HepG2 (cell line): ENCODE results near the gene LEPR. TPM values are rescaled to one million over a fixed set of nuclear protein-coding genes. Genes with fewer than 3 reads are reported as not detected.
A peak's percentile ranks its signal among the peaks of the same experiment; 100 is the strongest.

ENCODE experiments used
- ATAC-seq: fragments of 200-7000 bp; cut with Tn5 transposase; 3 replicates; pipeline ENCODE4 v1.9.1; 2020; ENCODE audit warnings: mild to moderate bottlenecking, moderate library complexity
- BruUV-seq: library from RNA; stranded (reverse); fragments of 400-500 nt; replicated peaks from 2 replicates; lab custom pipeline; 2021; lab: Mats Ljungman, UMichigan
- CTCF ChIA-PET: fragments of 300-600 bp; formaldehyde crosslinking; extraction: SDS; loops from one replicate; lab custom pipeline; 2021; ENCODE audit warnings: low total read pairs, inconsistent platforms, low intra/inter-chr PET ratio; lab: Yijun Ruan, JAX
- POLR2A ChIA-PET: fragments of 350-600 bp; sonication (Branson Sonifier 250); formaldehyde crosslinking; loops from one replicate; lab custom pipeline; 2020; ENCODE audit warnings: antibody characterized with exemption, inconsistent platforms; lab: Yijun Ruan, JAX
- DNase-seq: peaks from one replicate; pipeline ENCODE4 v3.0.0-alpha.2; 2015; ENCODE audit warnings: low spot score
- FAIRE-seq: peaks from 3 replicates; lab custom pipeline; 2011; peaks lifted over from hg19 to GRCh38; lab: Jason Lieb, UNC
- H2AFZ ChIP-seq: one replicate; pipeline ENCODE4 v1.6.1; 2011; ENCODE audit warnings: low read length, inconsistent platforms
- H3K27ac ChIP-seq: fragments of 300-600 bp; 3 replicates; pipeline ENCODE4 v1.8.0; 2011; ENCODE audit warnings: mixed run types, mild to moderate bottlenecking, mixed read lengths, low read length, inconsistent platforms; ENCODE audit not compliant: insufficient read depth; ENCODE audit errors: extremely low read length
- H3K27me3 ChIP-seq, 2 experiments: fragments of 200-600 bp in 1 of 2; 2 replicates in 1 of 2; 3 replicates in 1 of 2; pipeline versions ENCODE4 v1.6.0 to v1.8.0; 2011; ENCODE audit warnings: low read length in 2 of 2, mild to moderate bottlenecking in 2 of 2, moderate library complexity in 2 of 2, inconsistent platforms in 1 of 2; ENCODE audit not compliant: insufficient read depth in 2 of 2, control insufficient read depth in 1 of 2
- H3K36me3 ChIP-seq, 2 experiments: fragments of 200-600 bp in 1 of 2; replicated peaks in 1 of 2; 2 replicates in 1 of 2; 3 replicates in 1 of 2; pipeline versions ENCODE4 v1.5.1 to v1.8.0; 2011; ENCODE audit warnings: low read length in 2 of 2, inconsistent platforms in 1 of 2; ENCODE audit not compliant: insufficient read depth in 2 of 2, control insufficient read depth in 1 of 2
- H3K4me1 ChIP-seq: 2 replicates; pipeline ENCODE4 v1.5.1; 2012; ENCODE audit warnings: low read length, inconsistent platforms; ENCODE audit not compliant: insufficient read depth
- H3K4me2 ChIP-seq: 2 replicates; pipeline ENCODE4 v1.6.0; 2011; ENCODE audit warnings: low read depth, low read length, inconsistent platforms
- H3K4me3 ChIP-seq, 3 experiments: fragments of 200-600 bp in 1 of 3; sonication (generic), shearing (Covaris generic) in 1 of 3; replicated peaks in 1 of 3; 2 replicates each; pipeline ENCODE4 v1.5.1; 2011 to 2016; ENCODE audit warnings: low read length in 3 of 3, inconsistent platforms in 2 of 3, low read depth in 2 of 3, mild to moderate bottlenecking in 2 of 3, control low read depth in 1 of 3, mixed read lengths in 1 of 3; ENCODE audit not compliant: insufficient read depth in 1 of 3
- H3K79me2 ChIP-seq: one replicate; pipeline ENCODE4 v1.6.1; 2011; ENCODE audit warnings: low read length, inconsistent platforms; ENCODE audit not compliant: insufficient read depth
- H3K9ac ChIP-seq: 2 replicates; pipeline ENCODE4 v1.6.0; 2011; ENCODE audit warnings: mild to moderate bottlenecking, low read depth, low read length, inconsistent platforms; ENCODE audit not compliant: insufficient read depth
- H3K9me3 ChIP-seq: 2 replicates; pipeline ENCODE4 v1.5.1; 2012; ENCODE audit warnings: mild to moderate bottlenecking, low read length
- H4K20me1 ChIP-seq: 2 replicates; pipeline ENCODE4 v1.6.0; 2011; ENCODE audit warnings: inconsistent platforms, mild to moderate bottlenecking, low read length, moderate library complexity; ENCODE audit not compliant: insufficient read depth
- ARID2 ChIP-seq: sonication (generic); formaldehyde crosslinking; IDR thresholded peaks from 2 replicates; pipeline ENCODE4 v1.8.1; 2022; ENCODE audit warnings: mild to moderate bottlenecking, missing genetic modification reagents, borderline replicate concordance
- MAFK ChIP-seq, 2 experiments: IDR thresholded peaks in 1 of 2; conservative IDR thresholded peaks in 1 of 2; 2 replicates each; pipeline ENCODE4 v1.6.1; 2011; ENCODE audit warnings: improper control_type of control experiment in 2 of 2, low read length in 2 of 2
- NRL ChIP-seq: sonication (generic); formaldehyde crosslinking; IDR thresholded peaks from 2 replicates; pipeline ENCODE4 v1.5.0; 2020; ENCODE audit warnings: missing genetic modification reagents, mild to moderate bottlenecking, moderate library complexity, borderline replicate concordance
- RAD21 ChIP-seq: fragments of 450-650 bp; formaldehyde crosslinking; IDR thresholded peaks from 2 replicates; pipeline ENCODE4 v1.5.0; 2020; ENCODE audit warnings: mild to moderate bottlenecking
- SP2 ChIP-seq: sonication (generic); formaldehyde crosslinking; IDR thresholded peaks from 2 replicates; pipeline ENCODE4 v1.5.1; 2020; ENCODE audit warnings: mild to moderate bottlenecking, missing genetic modification reagents
- SYNCRIP ChIP-seq: fragments of 200-400 bp; formaldehyde crosslinking; IDR thresholded peaks from 2 replicates; pipeline ENCODE4 v1.6.1; 2018; ENCODE audit warnings: mild to moderate bottlenecking, low read depth, low read length; ENCODE audit not compliant: insufficient read depth
- ZFP36 ChIP-seq: fragments of 150-350 bp; IDR thresholded peaks from 2 replicates; pipeline ENCODE4 v1.6.1; 2018; ENCODE audit warnings: borderline replicate concordance, low read length, low read depth; ENCODE audit not compliant: partially characterized antibody
- ZNF296 ChIP-seq: sonication (generic); formaldehyde crosslinking; conservative IDR thresholded peaks from 2 replicates; pipeline ENCODE4 v1.5.0; 2020; ENCODE audit warnings: mild to moderate bottlenecking, missing genetic modification reagents
- ZNF543 ChIP-seq: sonication (generic); formaldehyde crosslinking; IDR thresholded peaks from 2 replicates; pipeline ENCODE4 v1.4.0; 2020; ENCODE audit warnings: mild to moderate bottlenecking, missing genetic modification reagents
- ZNF556 ChIP-seq: sonication (generic); formaldehyde crosslinking; IDR thresholded peaks from 2 replicates; pipeline ENCODE4 v1.4.0; 2020; ENCODE audit warnings: mild to moderate bottlenecking, missing genetic modification reagents, borderline replicate concordance
- ZNF674 ChIP-seq: sonication (generic); formaldehyde crosslinking; IDR thresholded peaks from 2 replicates; pipeline ENCODE4 v1.5.0; 2020; ENCODE audit warnings: low read depth, mild to moderate bottlenecking, missing genetic modification reagents
- ZNF792 ChIP-seq: IDR thresholded peaks from 2 replicates; pipeline ENCODE4 v1.6.1; 2016
- WGBS: methylation state at CpG from one replicate; pipeline ENCODE4 v1.1.6; 2017; ENCODE audit warnings: low lambda C conversion rate; 5-methylcytosine and 5-hydroxymethylcytosine counted together
- in situ Hi-C: cut with HindIII; loops from 2 replicates; pipeline ENCODE4 v1.10.0; 2017; ENCODE audit warnings: low pct_unique_long_range_greater_than_20kb; ENCODE audit not compliant: extremely low pct_ligation_motif_present
- intact Hi-C: fragments of 100-400 bp; cut with micrococcal nuclease; formaldehyde crosslinking; loops from one replicate; pipeline ENCODE4 v1.10.0; 2022; ENCODE audit not compliant: unreplicated experiment
- polyA plus RNA-seq, 8 experiments: library from polyadenylated mRNA; depleted of rRNA in 3 of 8; stranded (reverse) in 7 of 8; unstranded in 1 of 8; fragments of >200 nt; fragmentation: Illumina TruSeq in 4 of 8; extraction: Trizol in 4 of 8; gene quantifications; 2 replicates each; pipeline versions ENCODE4 v1.2.1 to v1.2.3, GENCODE V29; 2011 to 2016; ENCODE audit warnings: low read depth in 4 of 8, missing spikeins in 1 of 8, mixed read lengths in 1 of 8; ENCODE audit not compliant: insufficient read depth in 1 of 8
- total RNA-seq, 5 experiments: library from RNA; depleted of rRNA; stranded (reverse); fragments of >200 nt; fragmentation: Illumina TruSeq; extraction: Trizol; gene quantifications; 2 replicates each; pipeline ENCODE4 v1.2.3, GENCODE V29; 2016; ENCODE audit warnings: low read depth in 1 of 5
- TF ChIP-seq, protein P1 (sequence below): sonication (generic); formaldehyde crosslinking; IDR thresholded peaks from 2 replicates; pipeline ENCODE4 v1.5.0; 2020; ENCODE audit warnings: mild to moderate bottlenecking, missing genetic modification reagents
- TF ChIP-seq, protein P2 (sequence below): sonication (generic); formaldehyde crosslinking; IDR thresholded peaks from 2 replicates; pipeline ENCODE4 v1.9.0; 2022; ENCODE audit warnings: missing genetic modification reagents, mild to moderate bottlenecking, borderline replicate concordance

Gene LEPR
- total and polyA plus RNA-seq, 2 of the 13 experiments (the other 11 are each of a cell fraction or from before 2014, with no cell fraction given) = 0.60 to 1.7 TPM

DNA sequence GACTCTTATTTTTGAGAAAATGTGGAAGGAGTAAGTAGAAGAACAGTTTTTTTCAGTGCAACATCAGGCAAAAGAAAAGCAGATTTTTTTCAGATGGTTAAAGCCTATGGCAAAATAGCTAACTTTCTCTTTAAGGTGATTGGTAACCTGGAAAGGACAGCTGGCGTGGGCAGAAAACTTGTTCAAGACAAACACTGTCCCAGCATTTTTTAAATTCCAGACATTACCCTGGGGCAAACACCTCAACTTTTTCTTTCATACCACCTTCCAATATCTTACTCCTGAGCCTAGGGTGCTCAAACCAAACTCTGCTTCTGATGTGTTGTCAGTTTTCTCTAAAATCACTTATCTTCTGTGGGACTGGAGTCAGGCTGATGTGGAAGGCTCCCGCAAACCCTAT lies 2.7 kb upstream of the LEPR start:
- intact Hi-C loops = loop anchor here (5.0 kb wide), 1 partner anchor 150 kb away; no protein-coding TSS in a partner anchor
- ATAC-seq (no peak), FAIRE-seq (no peak), DNase-seq (no peak)
- H2AFZ ChIP-seq = no peak overlapping the region
- no TSS peak for BruUV-seq
- peaks cover 18% of the 10 kb centered on the region for H3K79me2 ChIP-seq
- in situ Hi-C loops = loop anchor here (10.0 kb wide), 1 partner anchor 163 kb away; no protein-coding TSS in a partner anchor
- peaks cover 37% of the 10 kb centered on the region for H3K4me1 ChIP-seq
- no peak overlapping the region for H3K27ac ChIP-seq
- 48% methylated on average over 2 of the region's 2 CpGs for WGBS
- H3K9ac ChIP-seq = no peak overlapping the region
- no peak overlapping the region for H3K4me3 ChIP-seq
- H3K4me2 ChIP-seq = peak overlapping the region; percentile 34; the same call in 1 of the 2 replicates
- no peaks in the 10 kb centered on the region; a peak in 1 of 5 replicates for H3K27me3 ChIP-seq
- no peaks in the 10 kb centered on the region for H3K9me3 ChIP-seq
- ChIA-PET POLR2A (interaction anchor here (0.6 to 1.2 kb wide), 2 partner anchors 10 to 151 kb away, joined by 3 to 5 read pairs; no protein-coding TSS in a partner anchor), CTCF (no interaction called here)
- TF ChIP-seq MAFK (conservative IDR thresholded peaks at IDR 0.05 in 1 of 2, IDR thresholded peaks at IDR 0.05 in 1 of 2; ENCODE audit: low read length in 2 of 2) = 0 out of 4 replicates have a peak, but pooled peaks of 1 of the 2 experiments have one; percentile 0
- no peak for TF ChIP-seq NRL
- TF ChIP-seq, protein P1, sequence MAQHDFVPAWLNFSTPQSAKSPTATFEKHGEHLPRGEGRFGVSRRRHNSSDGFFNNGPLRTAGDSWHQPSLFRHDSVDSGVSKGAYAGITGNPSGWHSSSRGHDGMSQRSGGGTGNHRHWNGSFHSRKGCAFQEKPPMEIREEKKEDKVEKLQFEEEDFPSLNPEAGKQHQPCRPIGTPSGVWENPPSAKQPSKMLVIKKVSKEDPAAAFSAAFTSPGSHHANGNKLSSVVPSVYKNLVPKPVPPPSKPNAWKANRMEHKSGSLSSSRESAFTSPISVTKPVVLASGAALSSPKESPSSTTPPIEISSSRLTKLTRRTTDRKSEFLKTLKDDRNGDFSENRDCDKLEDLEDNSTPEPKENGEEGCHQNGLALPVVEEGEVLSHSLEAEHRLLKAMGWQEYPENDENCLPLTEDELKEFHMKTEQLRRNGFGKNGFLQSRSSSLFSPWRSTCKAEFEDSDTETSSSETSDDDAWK (CRISPR knock-in tag) = no peak
- no peaks in the 10 kb centered on the region for H4K20me1 ChIP-seq
- no peaks in the 10 kb centered on the region for H3K36me3 ChIP-seq

DNA sequence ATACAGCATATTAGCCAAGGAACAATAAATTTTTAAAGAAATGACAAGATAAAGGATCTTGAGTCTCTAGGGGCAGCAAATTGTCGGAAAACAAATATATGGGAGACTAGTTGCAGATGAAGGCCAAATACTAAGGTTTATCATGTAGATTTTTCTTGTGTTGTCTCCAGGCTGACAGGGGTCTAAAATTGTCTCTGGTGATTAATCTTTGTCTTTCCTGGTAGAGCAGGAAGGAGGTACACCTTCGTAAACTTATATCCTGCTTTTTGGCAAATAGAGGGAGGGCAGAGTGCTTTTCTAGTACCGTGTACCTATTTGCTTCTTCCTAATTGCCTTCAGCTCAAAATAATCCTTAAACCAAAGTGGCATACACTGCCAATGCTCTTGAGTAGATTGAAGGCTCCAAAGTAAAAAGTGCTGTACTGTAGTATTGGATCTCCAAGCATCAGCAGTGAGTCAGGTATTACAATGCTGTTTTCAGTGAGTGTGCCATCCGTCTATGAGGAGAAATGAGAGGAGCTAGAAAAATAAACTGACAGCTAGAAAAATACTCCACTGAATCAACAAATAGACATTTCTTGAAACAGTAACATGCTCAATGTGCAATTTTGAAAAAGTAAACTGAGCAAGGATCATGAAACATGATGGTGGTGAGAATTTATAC lies 1.8 kb upstream of the LEPR start:
- peak overlapping the region; percentile 87 for H3K27ac ChIP-seq
- no peak for FAIRE-seq
- intact Hi-C loops (loop anchor here (5.0 kb wide), 1 partner anchor 151 kb away; no protein-coding TSS in a partner anchor), in situ Hi-C loops (loop anchor here (10.0 kb wide), 1 partner anchor 164 kb away; no protein-coding TSS in a partner anchor)
- peaks cover 46% of the 10 kb centered on the region for H3K4me1 ChIP-seq
- peaks cover 26% of the 10 kb centered on the region for H3K79me2 ChIP-seq
- WGBS = 64% methylated on average over 4 of the region's 4 CpGs
- no peaks in the 10 kb centered on the region for H3K36me3 ChIP-seq
- no peaks in the 10 kb centered on the region for H4K20me1 ChIP-seq
- CTCF ChIA-PET = no interaction called here
- POLR2A ChIA-PET = interaction anchor here (1.0 to 2.9 kb wide), 5 partner anchors 11 to 153 kb away, joined by 3 to 26 read pairs (median 3); no protein-coding TSS in a partner anchor
- no peaks in the 10 kb centered on the region; a peak in 1 of 5 replicates for H3K27me3 ChIP-seq
- H3K9me3 ChIP-seq = no peaks in the 10 kb centered on the region
- DNase-seq = no peak
- no TSS peak for BruUV-seq
- H3K9ac ChIP-seq = peak overlapping the region; percentile 72; the same call in 1 of the 2 replicates
- peak overlapping the region; percentile 68 for H2AFZ ChIP-seq
- ATAC-seq = no peak
- peak overlapping the region; percentile 13 to 89 (median 79); a peak in 3 of 6 replicates for H3K4me3 ChIP-seq
- H3K4me2 ChIP-seq = peak overlapping the region; percentile 93
- no peak for TF ChIP-seq RAD21 (CRISPR knock-in tag)
- TF ChIP-seq ZNF674 (CRISPR knock-in tag) = no peak
- TF ChIP-seq SYNCRIP = no peak
- no peak for TF ChIP-seq ZNF296 (CRISPR knock-in tag)
- TF ChIP-seq ARID2 = no peak
- no peak for TF ChIP-seq ZNF792 (CRISPR knock-in tag)
- TF ChIP-seq ZNF543 (CRISPR knock-in tag) = no peak
- no peak for TF ChIP-seq SP2 (CRISPR knock-in tag)
- no peak for TF ChIP-seq ZNF556 (CRISPR knock-in tag)
- TF ChIP-seq, protein P2, sequence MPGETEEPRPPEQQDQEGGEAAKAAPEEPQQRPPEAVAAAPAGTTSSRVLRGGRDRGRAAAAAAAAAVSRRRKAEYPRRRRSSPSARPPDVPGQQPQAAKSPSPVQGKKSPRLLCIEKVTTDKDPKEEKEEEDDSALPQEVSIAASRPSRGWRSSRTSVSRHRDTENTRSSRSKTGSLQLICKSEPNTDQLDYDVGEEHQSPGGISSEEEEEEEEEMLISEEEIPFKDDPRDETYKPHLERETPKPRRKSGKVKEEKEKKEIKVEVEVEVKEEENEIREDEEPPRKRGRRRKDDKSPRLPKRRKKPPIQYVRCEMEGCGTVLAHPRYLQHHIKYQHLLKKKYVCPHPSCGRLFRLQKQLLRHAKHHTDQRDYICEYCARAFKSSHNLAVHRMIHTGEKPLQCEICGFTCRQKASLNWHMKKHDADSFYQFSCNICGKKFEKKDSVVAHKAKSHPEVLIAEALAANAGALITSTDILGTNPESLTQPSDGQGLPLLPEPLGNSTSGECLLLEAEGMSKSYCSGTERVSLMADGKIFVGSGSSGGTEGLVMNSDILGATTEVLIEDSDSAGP = no peak
- no peak for TF ChIP-seq ZFP36
